Subcutaneous abdominal adipose tissue (tissue), 5 donors: ENCODE measurements around the gene SLC29A4.
"Not testable (repeated sequence)": the region's sequence is repeated elsewhere in the genome, so short reads cannot be mapped to it uniquely, and the experiment has no call there.

Experiments used
- H3K27ac ChIP-seq: one replicate; pipeline ENCODE4 v1.7.0; 2013; ENCODE audit warnings: low read depth, mild to moderate bottlenecking, inconsistent platforms, low read length, moderate library complexity
- H3K27me3 ChIP-seq, 5 donors: one replicate each; pipeline ENCODE4 v1.7.0; 2013; ENCODE audit warnings: low read length in 5 of 5, inconsistent platforms in 1 of 5; ENCODE audit not compliant: control insufficient read depth in 5 of 5, insufficient read depth in 4 of 5
- H3K36me3 ChIP-seq, 5 donors: one replicate each; pipeline ENCODE4 v1.7.0; 2013; ENCODE audit warnings: low read length in 5 of 5; ENCODE audit not compliant: control insufficient read depth in 5 of 5, insufficient read depth in 5 of 5
- H3K4me1 ChIP-seq, 5 donors: one replicate each; pipeline ENCODE4 v1.7.0; 2013; ENCODE audit warnings: low read length in 5 of 5, mild to moderate bottlenecking in 3 of 5, moderate library complexity in 1 of 5; ENCODE audit not compliant: control insufficient read depth in 5 of 5, insufficient read depth in 5 of 5
- H3K4me3 ChIP-seq, 5 donors: one replicate each; pipeline ENCODE4 v1.7.0; 2013; ENCODE audit warnings: low read length in 5 of 5, low read depth in 1 of 5
- H3K9ac ChIP-seq, 5 donors: one replicate each; pipeline ENCODE4 v1.7.0; 2013; ENCODE audit warnings: low read length in 5 of 5, mild to moderate bottlenecking in 4 of 5, moderate library complexity in 3 of 5
- H3K9me3 ChIP-seq, 5 donors: one replicate each; pipeline ENCODE4 v1.7.0; 2013; ENCODE audit warnings: low read length in 5 of 5; ENCODE audit not compliant: control insufficient read depth in 5 of 5
- donor health status: healthy.
- donor health status: healthy.
- donor health status: healthy.
- donor health status: healthy.
- donor health status: healthy.

Gene SLC29A4

GRCh38 chr7:5320802-5321396, 38.2 kb downstream of the SLC29A4 start:
- H3K9ac ChIP-seq, result no peak overlapping the region
- H3K9me3 ChIP-seq, result peaks cover 0 to 6% (median 5%) of the 10 kb centered on the region in 5 donors
- no peak overlapping the region for H3K27ac ChIP-seq
- H3K27me3 ChIP-seq, result no peaks in the 10 kb centered on the region
- peaks cover 0 to 68% (median 62%) of the 10 kb centered on the region in 5 donors for H3K36me3 ChIP-seq
- H3K4me1 ChIP-seq, result peaks cover 0 to 14% (median 5%) of the 10 kb centered on the region in 5 donors
- no peak overlapping the region for H3K4me3 ChIP-seq

GRCh38 chr7:5322621-5323410, 40.1 kb downstream of the SLC29A4 start:
- peaks cover 0 to 6% (median 5%) of the 10 kb centered on the region in 5 donors for H3K9me3 ChIP-seq
- peak overlapping the region in 1 of 5 donors; percentile 35 for H3K9ac ChIP-seq
- H3K27ac ChIP-seq, result no peak overlapping the region
- H3K4me3 ChIP-seq, result no peak overlapping the region
- peaks cover 0 to 14% (median 5%) of the 10 kb centered on the region in 5 donors for H3K4me1 ChIP-seq
- no peaks in the 10 kb centered on the region for H3K27me3 ChIP-seq
- peaks cover 0 to 70% (median 59%) of the 10 kb centered on the region in 5 donors for H3K36me3 ChIP-seq

GRCh38 chr7:5323800-5324781, 41.3 kb downstream of the SLC29A4 start:
- H3K9me3 ChIP-seq, H3K27me3 ChIP-seq, H3K9ac ChIP-seq, H3K27ac ChIP-seq, H3K4me3 ChIP-seq: not testable (repeated sequence)
- Histone ChIP-seq H3K36me3 (peaks cover 0 to 71% (median 54%) of the 10 kb centered on the region in 5 donors), H3K4me1 (peaks cover 0 to 14% (median 5%) of the 10 kb centered on the region in 5 donors)

- H3K9ac ChIP-seq, result no peak overlapping the region
- peaks cover 0 to 14% (median 5%) of the 10 kb centered on the region in 5 donors for H3K4me1 ChIP-seq
- no peaks in the 10 kb centered on the region for H3K27me3 ChIP-seq
- H3K9me3 ChIP-seq, result no peaks in the 10 kb centered on the region
- no peak overlapping the region for H3K27ac ChIP-seq
- H3K4me3 ChIP-seq, result no peak overlapping the region
- peaks cover 0 to 68% (median 51%) of the 10 kb centered on the region in 5 donors for H3K36me3 ChIP-seq
These were observed 42.2 kb downstream of the SLC29A4 start for GRCh38 chr7:5324961-5325360.

- Histone ChIP-seq H3K27ac (no peak overlapping the region), H3K4me1 (peaks cover 0 to 2% (median 0%) of the 10 kb centered on the region in 5 donors), H3K27me3 (no peaks in the 10 kb centered on the region), H3K36me3 (peaks cover 2 to 72% (median 51%) of the 10 kb centered on the region in 5 donors), H3K4me3 (no peak overlapping the region), H3K9me3 (no peaks in the 10 kb centered on the region), H3K9ac (no peak overlapping the region)
These were observed 47.5 kb downstream of the SLC29A4 start for GRCh38 chr7:5330288-5330687.

- Histone ChIP-seq H3K36me3 (peaks cover 8 to 81% (median 54%) of the 10 kb centered on the region in 5 donors), H3K27ac (no peak overlapping the region), H3K9ac (no peak overlapping the region)
These were observed 49.8 kb downstream of the SLC29A4 start for GRCh38 chr7:5332579-5332978.

GRCh38 chr7:5333121-5334045, 50.6 kb downstream of the SLC29A4 start:
- Histone ChIP-seq H3K9me3 (peaks cover 0 to 7% (median 4%) of the 10 kb centered on the region in 5 donors), H3K27ac (no peak overlapping the region), H3K4me1 (peaks cover 0 to 2% (median 0%) of the 10 kb centered on the region in 5 donors)

More at GRCh38 chr7:5332579-5332978, 49.8 kb downstream of the SLC29A4 start:
- H3K27me3 ChIP-seq, result no peaks in the 10 kb centered on the region
- H3K4me1 ChIP-seq, result peaks cover 0 to 2% (median 0%) of the 10 kb centered on the region in 5 donors
- H3K4me3 ChIP-seq, result no peak overlapping the region
- peaks cover 0 to 7% (median 4%) of the 10 kb centered on the region in 5 donors for H3K9me3 ChIP-seq

GRCh38 chr7:5334671-5335070, 51.9 kb downstream of the SLC29A4 start:
- Histone ChIP-seq H3K9me3 (peaks cover 0 to 7% (median 4%) of the 10 kb centered on the region in 5 donors), H3K9ac (no peak overlapping the region), H3K27me3 (no peaks in the 10 kb centered on the region), H3K4me1 (peaks cover 0 to 2% (median 0%) of the 10 kb centered on the region in 5 donors), H3K4me3 (no peak overlapping the region), H3K36me3 (peaks cover 8 to 84% (median 56%) of the 10 kb centered on the region in 5 donors), H3K27ac (no peak overlapping the region)

More at GRCh38 chr7:5333121-5334045, 50.6 kb downstream of the SLC29A4 start:
- Histone ChIP-seq H3K27me3 (no peaks in the 10 kb centered on the region), H3K9ac (no peak overlapping the region), H3K36me3 (peaks cover 8 to 82% (median 54%) of the 10 kb centered on the region in 5 donors), H3K4me3 (no peak overlapping the region)

GRCh38 chr7:5337047-5337446, 54.3 kb downstream of the SLC29A4 start:
- H3K4me1 ChIP-seq, result peaks cover 0 to 2% (median 0%) of the 10 kb centered on the region in 5 donors
- peaks cover 12 to 84% (median 51%) of the 10 kb centered on the region in 5 donors for H3K36me3 ChIP-seq
- peaks cover 0 to 10% (median 4%) of the 10 kb centered on the region in 5 donors for H3K9me3 ChIP-seq
- no peaks in the 10 kb centered on the region for H3K27me3 ChIP-seq
- no peak overlapping the region for H3K4me3 ChIP-seq
- no peak overlapping the region for H3K9ac ChIP-seq
- H3K27ac ChIP-seq, result no peak overlapping the region
